RCC 7860 (cell line): Measurements from ENCODE around the gene ILK.

ENCODE experiments used
- DNase-seq: peaks from one replicate; pipeline ENCODE4 v3.0.0-alpha.2; 2015; ENCODE audit warnings: low spot score
- FAIRE-seq: peaks from 2 replicates; lab custom pipeline; 2012; peaks lifted over from hg19 to GRCh38; lab: Jason Lieb, UNC

The ILK gene

DNA sequence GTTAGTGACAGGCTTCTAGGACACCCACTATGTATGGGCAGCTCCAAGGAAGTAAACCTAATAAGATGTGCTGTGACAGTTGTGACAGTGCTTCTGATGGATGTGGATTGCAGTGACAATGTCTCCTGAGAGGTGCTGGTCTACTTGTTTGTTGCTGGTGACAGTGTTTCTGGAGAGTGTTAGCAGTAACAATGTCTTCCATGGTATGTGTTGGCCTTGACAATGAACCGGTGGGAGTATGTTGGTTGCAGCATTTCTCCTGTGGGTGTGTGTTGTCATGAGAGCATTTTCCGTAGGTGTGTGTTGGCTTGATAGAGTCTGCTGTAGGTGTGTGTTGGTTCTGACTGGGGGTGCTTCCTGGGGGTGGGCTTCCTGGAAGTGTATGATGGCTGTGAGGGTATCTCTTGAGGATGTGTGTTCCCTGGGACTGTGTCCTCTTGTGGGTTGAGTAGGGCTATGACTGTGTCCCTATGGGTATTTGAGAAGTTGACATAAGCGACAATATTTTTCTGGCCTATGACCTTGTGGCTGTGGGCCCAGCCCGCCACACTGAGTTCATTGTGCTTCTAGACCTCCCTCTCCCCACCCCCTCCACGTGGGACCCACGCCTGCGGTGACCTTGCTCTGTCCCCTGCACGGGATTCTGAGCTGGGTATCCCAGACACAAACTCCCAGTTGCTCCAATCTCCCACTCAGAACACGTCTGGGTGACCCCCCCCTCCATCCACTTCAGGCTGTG, 50.9 kb downstream of the ILK start:
- FAIRE-seq: no peak
- DNase-seq: no peak

GRCh38 chr11:6655020-6655789, 51.6 kb downstream of the ILK start:
- no peak for FAIRE-seq

DNA sequence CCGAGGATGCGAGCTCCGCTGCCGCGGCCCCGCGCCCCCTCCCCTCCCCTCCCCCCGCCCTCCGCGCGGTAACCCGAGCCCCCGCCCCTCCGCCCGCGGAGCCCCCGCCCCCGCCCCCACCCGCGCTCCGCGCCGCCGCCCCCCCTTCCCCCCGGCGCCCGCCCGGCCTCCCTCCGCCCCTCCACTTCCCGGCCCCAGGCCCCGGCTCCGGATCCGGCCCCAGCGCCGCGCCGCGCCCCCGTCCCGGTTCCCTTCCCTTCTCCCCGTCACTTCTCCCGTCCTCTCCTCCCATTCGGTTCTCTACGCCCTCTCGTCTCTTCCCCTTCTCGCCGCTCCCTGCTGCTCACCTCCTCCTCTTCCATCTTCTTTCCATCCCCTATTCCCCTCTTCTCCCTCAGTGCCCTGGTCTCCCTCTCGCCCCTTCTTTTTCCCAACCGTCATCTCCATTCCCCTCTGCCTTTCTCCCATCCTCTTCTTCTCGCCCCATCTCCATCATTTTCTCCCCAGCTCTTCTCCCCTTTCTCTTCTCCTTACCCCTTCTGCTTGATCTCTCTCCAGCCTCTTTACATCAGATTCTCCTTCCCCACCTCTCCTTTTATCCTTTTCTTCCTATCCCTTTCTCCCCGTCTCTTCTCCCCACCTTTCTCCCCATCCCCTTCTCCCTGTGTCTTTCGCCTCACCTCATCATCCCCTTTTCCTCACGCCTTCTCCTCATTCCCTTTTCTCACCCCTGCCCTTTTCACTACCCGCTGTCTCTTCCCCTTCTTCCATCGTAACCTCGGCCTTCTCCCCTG, 52.4 kb downstream of the ILK start, which contains the start of gene DCHS1:
DCHS1 (minus strand) TSS at position 20 of the 794 bp plus-strand sequence. CDS start 14,196 bp downstream, outside the sequence.
- no peak for FAIRE-seq
- no peak for DNase-seq

More at GRCh38 chr11:6655020-6655789, 51.6 kb downstream of the ILK start:
- DNase-seq: no peak

- DNase-seq (no peak), FAIRE-seq (no peak)
Observed at GRCh38 chr11:6656584-6656915, 53.0 kb downstream of the ILK start.

DNA sequence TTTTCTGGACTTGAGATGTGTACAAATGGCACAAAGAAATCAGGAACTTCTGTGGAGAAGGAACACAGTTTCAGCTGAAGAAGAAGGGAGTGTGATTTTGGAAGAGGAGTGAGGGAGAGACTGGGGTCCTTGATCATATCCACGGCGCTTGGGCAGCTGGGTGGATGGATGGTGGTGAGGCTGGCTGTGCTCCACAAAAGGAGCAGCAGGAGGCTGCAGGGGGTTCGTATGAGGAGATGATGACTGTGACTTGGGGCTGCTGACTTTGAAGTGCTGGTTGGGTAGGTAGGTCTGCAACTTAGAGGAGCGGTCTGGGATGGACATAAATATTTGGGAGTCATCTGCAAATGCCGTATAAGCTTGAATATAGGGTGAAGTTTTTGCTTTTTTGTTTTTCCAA, 53.4 kb downstream of the ILK start:
- no peak for FAIRE-seq
- DNase-seq: no peak

DNA sequence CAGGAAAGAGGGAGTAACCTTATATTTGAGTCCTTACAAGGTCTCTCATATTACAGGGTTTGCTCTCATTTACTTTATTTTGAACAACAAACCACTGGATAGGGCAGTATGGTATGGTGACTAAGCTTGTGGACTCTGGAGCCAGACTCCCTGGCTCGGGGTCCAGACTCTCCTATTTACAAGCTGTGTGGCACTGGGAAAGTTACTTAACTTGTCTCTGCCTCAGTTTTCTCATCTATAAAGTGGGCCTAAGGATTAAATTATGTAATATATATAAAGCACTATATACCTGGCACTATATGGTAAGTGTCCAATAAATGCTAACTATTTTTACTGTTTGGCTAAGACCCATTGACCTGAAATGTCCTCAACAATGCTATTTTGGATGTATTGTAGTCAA, 53.8 kb downstream of the ILK start:
- DNase-seq: no peak
- no peak for FAIRE-seq

DNA sequence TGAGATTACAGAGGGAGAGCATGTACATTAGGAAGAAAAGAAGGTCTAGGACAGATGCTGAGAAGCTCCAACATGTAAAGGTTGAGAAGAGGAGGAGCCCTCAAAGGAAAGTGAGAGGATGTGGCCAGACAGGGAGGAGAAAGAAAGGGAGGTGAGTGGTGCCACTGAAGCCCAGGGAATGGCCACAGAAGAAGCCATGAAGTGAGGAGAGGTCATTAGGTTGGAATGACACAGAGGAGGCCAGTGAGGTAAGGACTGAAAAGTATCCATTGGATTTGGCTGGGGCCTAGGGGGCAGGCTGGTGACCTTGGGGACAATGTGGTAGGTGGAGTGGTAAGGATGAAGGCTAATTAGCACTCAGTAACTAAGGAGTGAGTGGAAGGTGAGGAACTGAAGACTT, 55.1 kb downstream of the ILK start:
- no peak for FAIRE-seq

More for the DNA sequence above, 55.1 kb downstream of the ILK start:
- DNase-seq: no peak
